ENCODE results near the gene CCDC183. TPM values are rescaled to one million over a fixed set of nuclear protein-coding genes. Genes with fewer than 3 reads are reported as not detected.

CCDC183 gene
- total RNA-seq, 1 experiment from 2014 or later, result 4.2 TPM

GRCh38 chr9:136826188-136826541, 30.0 kb downstream of the CCDC183 start:
- Histone ChIP-seq H3K27me3 (replicated peaks; ENCODE audit: control insufficient read depth, insufficient read depth, low read length) (no peaks in the 10 kb centered on the region), H3K9me3 (no peaks in the 10 kb centered on the region), H3K4me1 (no peaks in the 10 kb centered on the region), H3K4me3 (ENCODE audit: low read depth, low read length) (no peak overlapping the region), H3K36me3 (ENCODE audit: control insufficient read depth, insufficient read depth, low read length) (peaks cover 5% of the 10 kb centered on the region)
- intact Hi-C loops (cut with micrococcal nuclease; ENCODE audit: unreplicated experiment), result no loop called here
- H3K27ac Mint-ChIP-seq (ENCODE audit: unreplicated experiment), result no peak overlapping the region
- no peaks in the 10 kb centered on the region for H3K9me3 Mint-ChIP-seq (ENCODE audit: unreplicated experiment)
- POLR2A ChIA-PET, result no interaction called here
- no peaks in the 10 kb centered on the region for H3K4me1 Mint-ChIP-seq (ENCODE audit: low read depth, unreplicated experiment)
- no peak for TF ChIP-seq CTCF (IDR thresholded peaks at IDR 0.05; ENCODE audit: insufficient read depth in 1 of 2, low read depth in 1 of 2, low read length in 1 of 2, severe bottlenecking in 1 of 2, unreplicated experiment in 1 of 2)
- CTCF ChIA-PET, result interaction anchor here (1.4 kb wide), 1 partner anchor 16 kb away, joined by 4 read pairs; the partner anchor contains the start of gene AJM1
- H3K27me3 Mint-ChIP-seq (ENCODE audit: insufficient read depth, unreplicated experiment), result no peaks in the 10 kb centered on the region
- H3K4me3 Mint-ChIP-seq (ENCODE audit: unreplicated experiment), result no peak overlapping the region
- no peak for DNase-seq
- no TSS peak for BruUV-seq (replicated peaks)
- peaks cover 72% of the 10 kb centered on the region for H3K36me3 Mint-ChIP-seq (ENCODE audit: insufficient read depth, unreplicated experiment)

GRCh38 chr9:136826703-136827582, 30.8 kb downstream of the CCDC183 start:
- H3K27me3 ChIP-seq (replicated peaks; ENCODE audit: control insufficient read depth, insufficient read depth, low read length), result no peaks in the 10 kb centered on the region
- no peak overlapping the region for H3K4me3 Mint-ChIP-seq (ENCODE audit: unreplicated experiment)
- peaks cover 5% of the 10 kb centered on the region for H3K36me3 ChIP-seq (ENCODE audit: control insufficient read depth, insufficient read depth, low read length)
- H3K4me3 ChIP-seq (ENCODE audit: low read depth, low read length), result no peak overlapping the region
- ChIA-PET CTCF (interaction anchor here (1.4 kb wide), 1 partner anchor 15 kb away, joined by 4 read pairs; the partner anchor contains the start of gene AJM1), POLR2A (no interaction called here)
- H3K27me3 Mint-ChIP-seq (ENCODE audit: insufficient read depth, unreplicated experiment), result no peaks in the 10 kb centered on the region
- H3K9me3 Mint-ChIP-seq (ENCODE audit: unreplicated experiment), result no peaks in the 10 kb centered on the region
- no peaks in the 10 kb centered on the region for H3K9me3 ChIP-seq
- peaks cover 74% of the 10 kb centered on the region for H3K36me3 Mint-ChIP-seq (ENCODE audit: insufficient read depth, unreplicated experiment)
- intact Hi-C loops (cut with micrococcal nuclease; ENCODE audit: unreplicated experiment), result no loop called here
- BruUV-seq (replicated peaks), result no TSS peak
- no peak overlapping the region for H3K27ac Mint-ChIP-seq (ENCODE audit: unreplicated experiment)
- no peaks in the 10 kb centered on the region for H3K4me1 ChIP-seq
- DNase-seq, result no peak
- TF ChIP-seq CTCF (IDR thresholded peaks at IDR 0.05; ENCODE audit: insufficient read depth in 1 of 2, low read depth in 1 of 2, low read length in 1 of 2, severe bottlenecking in 1 of 2, unreplicated experiment in 1 of 2), result no peak
- H3K4me1 Mint-ChIP-seq (ENCODE audit: low read depth, unreplicated experiment), result no peaks in the 10 kb centered on the region

- H3K9me3 ChIP-seq, result no peaks in the 10 kb centered on the region
- no peaks in the 10 kb centered on the region for H3K27me3 Mint-ChIP-seq (ENCODE audit: insufficient read depth, unreplicated experiment)
- H3K4me1 ChIP-seq, result no peaks in the 10 kb centered on the region
- ChIA-PET POLR2A (no interaction called here), CTCF (no interaction called here)
- no peak overlapping the region for H3K4me3 Mint-ChIP-seq (ENCODE audit: unreplicated experiment)
- no peak for TF ChIP-seq CTCF (IDR thresholded peaks at IDR 0.05; ENCODE audit: insufficient read depth in 1 of 2, low read depth in 1 of 2, low read length in 1 of 2, severe bottlenecking in 1 of 2, unreplicated experiment in 1 of 2)
- H3K36me3 ChIP-seq (ENCODE audit: control insufficient read depth, insufficient read depth, low read length), result peaks cover 5% of the 10 kb centered on the region
- intact Hi-C loops (cut with micrococcal nuclease; ENCODE audit: unreplicated experiment), result no loop called here
- BruUV-seq (replicated peaks), result no TSS peak
- H3K27ac Mint-ChIP-seq (ENCODE audit: unreplicated experiment), result no peak overlapping the region
- no peak for DNase-seq
- H3K4me1 Mint-ChIP-seq (ENCODE audit: low read depth, unreplicated experiment), result no peaks in the 10 kb centered on the region
- no peaks in the 10 kb centered on the region for H3K27me3 ChIP-seq (replicated peaks; ENCODE audit: control insufficient read depth, insufficient read depth, low read length)
- H3K9me3 Mint-ChIP-seq (ENCODE audit: unreplicated experiment), result no peaks in the 10 kb centered on the region
- peaks cover 78% of the 10 kb centered on the region for H3K36me3 Mint-ChIP-seq (ENCODE audit: insufficient read depth, unreplicated experiment)
- H3K4me3 ChIP-seq (ENCODE audit: low read depth, low read length), result no peak overlapping the region
Measured at GRCh38 chr9:136827794-136828473, 31.8 kb downstream of the CCDC183 start.

Data from Caco-2 (cell line).